Natural killer cell (primary cell): ENCODE data around the gene GRIA2. TPM values are rescaled to one million over a fixed set of nuclear protein-coding genes. Genes with fewer than 3 reads are reported as not detected.

Experiments
- ATAC-seq, 3 donors: fragments of 150-1000 bp in 2 of 3; fragments of 200-7000 bp in 1 of 3; cut with Tn5 transposase; 1 replicate in 1 of 3; 2 replicates in 2 of 3; pipeline ENCODE4 v1.10.0; 2021; ENCODE audit warnings: mild to moderate bottlenecking in 2 of 3, moderate library complexity in 2 of 3
- DNase-seq, 2 donors: peaks; one replicate each; pipeline versions ENCODE4 v3.0.0 to v3.0.0-alpha.2; 2013 to 2021; ENCODE audit warnings: mixed read lengths in 1 of 2
- H3K27ac ChIP-seq: one replicate; pipeline ENCODE4 v1.5.1; 2013; ENCODE audit warnings: mild to moderate bottlenecking, low read length
- H3K27me3 ChIP-seq: one replicate; pipeline ENCODE4 v1.6.1; 2013; ENCODE audit warnings: low read length; ENCODE audit not compliant: control insufficient read depth, insufficient read depth
- H3K36me3 ChIP-seq: one replicate; pipeline ENCODE4 v1.6.1; 2013; ENCODE audit warnings: low read length; ENCODE audit not compliant: control insufficient read depth, insufficient read depth
- H3K4me1 ChIP-seq: one replicate; pipeline ENCODE4 v1.6.1; 2013; ENCODE audit warnings: low read length; ENCODE audit not compliant: control insufficient read depth, insufficient read depth
- H3K4me3 ChIP-seq: one replicate; pipeline ENCODE4 v1.5.1; 2013; ENCODE audit warnings: low read length
- H3K9me3 ChIP-seq: one replicate; pipeline ENCODE4 v1.6.1; 2013; ENCODE audit warnings: low read length; ENCODE audit not compliant: control insufficient read depth, insufficient read depth
- H3K27ac Mint-ChIP-seq, 2 donors: one replicate each; pipeline ENCODE4 v1.8.0; 2022; ENCODE audit warnings: mild to moderate bottlenecking in 2 of 2, mixed read lengths in 2 of 2, moderate library complexity in 1 of 2
- H3K27me3 Mint-ChIP-seq, 2 donors: one replicate each; pipeline ENCODE4 v1.8.0; 2022; ENCODE audit warnings: low read depth in 2 of 2, mixed read lengths in 2 of 2
- H3K36me3 Mint-ChIP-seq: one replicate; pipeline ENCODE4 v1.8.0; 2022; ENCODE audit warnings: mixed read lengths
- H3K4me1 Mint-ChIP-seq, 2 donors: one replicate each; pipeline ENCODE4 v1.8.0; 2022; ENCODE audit warnings: mixed read lengths in 2 of 2
- H3K4me3 Mint-ChIP-seq: one replicate; pipeline ENCODE4 v1.8.0; 2022; ENCODE audit warnings: mild to moderate bottlenecking, moderate library complexity, mixed read lengths
- H3K9me3 Mint-ChIP-seq, 2 donors: one replicate each; pipeline ENCODE4 v1.8.0; 2022; ENCODE audit warnings: mixed read lengths in 2 of 2
- CTCF ChIP-seq: fragments of 200-600 bp; IDR thresholded peaks from one replicate; pipeline ENCODE4 v1.8.0; 2022; ENCODE audit warnings: antibody characterized with exemption
- WGBS: methylation state at CpG from one replicate; pipeline ENCODE4 v1.1.7; 2013; ENCODE audit warnings: missing lambda C conversion rate; ENCODE audit not compliant: insufficient coverage; 5-methylcytosine and 5-hydroxymethylcytosine counted together
- intact Hi-C: fragments of 100-400 bp; cut with micrococcal nuclease; formaldehyde crosslinking; loops from one replicate; pipeline ENCODE4 v1.14.2; 2022
- total RNA-seq, 4 donors: library from RNA; stranded (reverse); fragments of 120-200 nt in 1 of 4; gene quantifications; one replicate each; pipeline versions ENCODE4 v1.2.3 to v1.2.4, GENCODE V29; 2013 to 2022

Gene GRIA2
- total RNA-seq, 3 donors from 2014 or later (not counting 1 experiment from before 2014, with no cell fraction given), result not detected

GRCh38 chr4:157372154-157372553 is 151.6 kb downstream of the GRIA2 start:
- Histone ChIP-seq H3K9me3 (no peaks in the 10 kb centered on the region), H3K36me3 (no peaks in the 10 kb centered on the region), H3K4me1 (no peaks in the 10 kb centered on the region), H3K27me3 (no peaks in the 10 kb centered on the region), H3K4me3 (no peak overlapping the region), H3K27ac (no peak overlapping the region)
- intact Hi-C loops, result no loop called here
- Mint-ChIP-seq H3K4me3 (no peak overlapping the region), H3K27ac (no peak overlapping the region), H3K9me3 (peaks cover 8 to 17% of the 10 kb centered on the region in 2 donors), H3K36me3 (no peaks in the 10 kb centered on the region), H3K4me1 (no peaks in the 10 kb centered on the region), H3K27me3 (no peaks in the 10 kb centered on the region)
- no peak for ATAC-seq
- 60% methylated on average over 2 of the region's 3 CpGs for WGBS
- TF ChIP-seq CTCF, result no peak
- DNase-seq, result no peak

- Histone ChIP-seq H3K27me3 (no peaks in the 10 kb centered on the region), H3K9me3 (no peaks in the 10 kb centered on the region), H3K27ac (no peak overlapping the region), H3K4me1 (no peaks in the 10 kb centered on the region), H3K4me3 (no peak overlapping the region), H3K36me3 (no peaks in the 10 kb centered on the region)
- Mint-ChIP-seq H3K9me3 (peaks cover 11 to 16% of the 10 kb centered on the region in 2 donors), H3K4me3 (no peak overlapping the region), H3K36me3 (no peaks in the 10 kb centered on the region), H3K4me1 (no peaks in the 10 kb centered on the region), H3K27me3 (no peaks in the 10 kb centered on the region), H3K27ac (no peak overlapping the region)
- no peak for ATAC-seq
- TF ChIP-seq CTCF, result no peak
- WGBS, result 83% methylated on average over 3 of the region's 3 CpGs
- intact Hi-C loops, result no loop called here
- no peak for DNase-seq
These were observed 152.0 kb downstream of the GRIA2 start for GRCh38 chr4:157372567-157372966.

- H3K4me1 ChIP-seq, result no peaks in the 10 kb centered on the region
- intact Hi-C loops, result no loop called here
- TF ChIP-seq CTCF, result no peak
- H3K9me3 Mint-ChIP-seq, result peaks cover 7 to 20% of the 10 kb centered on the region in 2 donors
- no peaks in the 10 kb centered on the region for H3K36me3 ChIP-seq
- H3K27me3 ChIP-seq, result no peaks in the 10 kb centered on the region
- no peak overlapping the region for H3K4me3 Mint-ChIP-seq
- no peaks in the 10 kb centered on the region for H3K4me1 Mint-ChIP-seq
- no peak overlapping the region for H3K27ac ChIP-seq
- H3K4me3 ChIP-seq, result no peak overlapping the region
- no peak overlapping the region for H3K27ac Mint-ChIP-seq
- H3K9me3 ChIP-seq, result no peaks in the 10 kb centered on the region
- ATAC-seq, result no peak
- no peaks in the 10 kb centered on the region for H3K36me3 Mint-ChIP-seq
- H3K27me3 Mint-ChIP-seq, result no peaks in the 10 kb centered on the region
- 86% methylated on average over 3 of the region's 3 CpGs for WGBS
- no peak for DNase-seq
These were observed 169.2 kb downstream of the GRIA2 start for GRCh38 chr4:157389741-157390140.

GRCh38 chr4:157405070-157405469 is 184.5 kb downstream of the GRIA2 start:
- Histone ChIP-seq H3K27me3 (no peaks in the 10 kb centered on the region), H3K27ac (no peak overlapping the region), H3K4me3 (no peak overlapping the region), H3K4me1 (no peaks in the 10 kb centered on the region), H3K36me3 (no peaks in the 10 kb centered on the region), H3K9me3 (peaks cover 6% of the 10 kb centered on the region)
- Mint-ChIP-seq H3K36me3 (no peaks in the 10 kb centered on the region), H3K4me3 (no peak overlapping the region), H3K4me1 (no peaks in the 10 kb centered on the region), H3K27me3 (no peaks in the 10 kb centered on the region), H3K27ac (no peak overlapping the region), H3K9me3 (peaks cover 9 to 10% of the 10 kb centered on the region in 2 donors)
- intact Hi-C loops, result no loop called here
- no peak for DNase-seq
- TF ChIP-seq CTCF, result no peak
- no peak for ATAC-seq

Other genes with a start within 250 kb of the GRIA2 start
- gene PDGFC, start 248.9 kb upstream of the GRIA2 start, total RNA-seq, result 1 to 10 TPM in 1 of 3 donors, under 1 TPM in 2; 0.72 to 1.6 (median 0.90) TPM
- not detected for gene GLRB, start 144.6 kb upstream of the GRIA2 start, total RNA-seq